Activated CD4-positive, alpha-beta T cell treated with anti-CD3 and anti-CD28 coated beads, Interleukin-2, Interleukin-4, amounts not matched to agents 100 ng/mL and 50 ng/mL, durations not matched to agents 16 hours and 8 hours (primary cell): ENCODE data around the gene BEAN1.

ENCODE experiments used
- DNase-seq: peaks from one replicate; pipeline ENCODE4 v3.0.0-alpha.2; 2020; ENCODE audit warnings: low spot score

BEAN1 gene

DNA sequence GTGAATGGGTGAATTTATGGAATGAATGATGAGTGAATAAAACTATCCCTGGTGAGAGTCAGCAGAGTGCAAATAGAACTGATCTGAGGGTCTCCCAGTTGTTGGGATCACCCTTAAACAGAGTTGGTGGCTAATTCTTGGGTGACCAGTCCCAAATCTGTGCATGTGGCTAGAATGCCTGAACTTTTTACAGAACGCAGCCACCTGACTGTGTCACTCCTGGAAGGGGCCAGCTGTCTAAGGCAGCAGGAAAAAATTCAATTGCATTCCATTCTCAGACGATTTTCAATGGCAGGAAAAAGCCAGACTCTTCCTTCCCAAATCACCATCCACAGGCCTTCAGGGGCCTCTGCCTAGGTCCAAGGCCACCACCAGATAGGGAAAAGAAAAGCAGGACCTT is 43.5 kb downstream of the BEAN1 start:
- DNase-seq, result no peak

DNA sequence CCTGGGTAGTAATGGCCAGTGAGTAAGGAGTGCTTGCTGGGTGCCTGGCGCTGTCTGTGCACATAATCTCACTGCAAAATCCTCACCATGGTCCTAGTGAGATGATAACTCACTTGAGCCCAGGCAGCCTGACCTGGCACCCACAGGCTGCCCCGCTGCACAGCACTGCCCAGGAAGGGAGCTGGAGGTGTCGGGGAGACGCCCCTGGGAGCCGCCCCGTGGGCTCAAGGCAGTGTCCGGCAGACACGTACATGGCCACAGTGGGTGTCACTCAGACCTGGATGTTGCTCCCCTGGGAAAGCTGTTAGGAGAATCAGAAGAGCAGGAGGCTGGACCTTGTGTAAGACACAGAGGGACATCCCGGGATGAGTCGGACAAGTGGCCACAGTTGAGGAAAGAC is 44.2 kb downstream of the BEAN1 start:
- DNase-seq, result no peak

DNA sequence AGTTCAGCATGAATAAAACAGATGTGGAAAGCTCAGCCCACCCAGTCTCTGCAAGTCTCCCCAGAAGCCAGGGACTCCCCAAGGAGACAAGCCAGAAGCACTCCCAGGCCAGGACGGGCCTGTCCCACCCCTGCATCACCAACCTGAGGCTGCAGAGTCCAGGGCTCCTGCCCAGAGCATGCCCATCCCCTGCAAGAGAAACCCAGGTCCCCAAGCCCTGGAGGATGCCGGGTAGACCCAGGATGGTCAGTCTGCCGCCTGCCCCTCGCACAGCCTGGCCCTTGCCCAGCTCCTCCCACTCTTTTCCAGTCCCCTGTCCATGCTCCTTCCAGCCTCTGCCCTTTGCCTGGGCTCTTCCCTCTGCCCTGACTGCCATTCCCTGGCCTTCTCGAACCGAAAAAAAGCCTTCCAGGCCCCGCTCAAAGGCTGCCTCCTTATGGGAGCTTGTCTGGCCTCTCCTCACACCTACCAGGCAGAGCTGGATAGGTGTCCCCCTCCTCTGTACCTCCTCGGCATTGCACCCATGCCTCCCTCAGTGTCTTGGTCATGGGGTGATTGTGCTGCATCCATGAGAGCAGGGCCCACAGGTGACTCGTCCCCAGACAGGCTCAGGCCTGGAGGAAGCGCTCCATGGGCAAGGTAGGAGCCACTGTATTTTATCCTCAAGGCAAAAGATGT is 44.8 kb downstream of the BEAN1 start:
- DNase-seq, result no peak

DNA sequence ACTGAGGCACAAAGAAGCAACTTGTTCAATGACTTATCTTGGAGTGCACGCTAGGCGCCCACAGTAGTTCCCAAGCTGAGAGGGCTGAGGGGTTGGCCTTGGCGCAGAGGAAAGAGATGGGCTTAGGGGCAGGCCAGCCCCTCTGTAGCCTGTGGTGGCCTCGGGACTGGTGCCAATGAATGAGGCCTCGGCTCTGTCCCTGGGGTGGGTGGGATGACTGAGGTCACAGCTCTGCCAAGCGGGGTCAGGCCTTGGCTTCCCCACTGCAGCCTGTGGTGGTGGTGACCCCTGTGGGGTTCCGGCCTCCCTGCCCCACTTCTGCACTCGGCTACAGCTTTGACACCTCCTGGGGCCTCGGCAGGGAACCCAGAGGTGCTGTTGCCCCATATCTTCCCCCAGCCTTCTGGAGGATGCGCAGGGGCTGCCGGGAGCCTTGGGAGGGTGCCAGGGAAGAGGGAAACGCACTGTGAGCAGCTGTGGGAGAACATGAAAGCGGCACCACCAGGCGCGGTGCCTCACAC is 46.0 kb downstream of the BEAN1 start:
- no peak for DNase-seq

DNA sequence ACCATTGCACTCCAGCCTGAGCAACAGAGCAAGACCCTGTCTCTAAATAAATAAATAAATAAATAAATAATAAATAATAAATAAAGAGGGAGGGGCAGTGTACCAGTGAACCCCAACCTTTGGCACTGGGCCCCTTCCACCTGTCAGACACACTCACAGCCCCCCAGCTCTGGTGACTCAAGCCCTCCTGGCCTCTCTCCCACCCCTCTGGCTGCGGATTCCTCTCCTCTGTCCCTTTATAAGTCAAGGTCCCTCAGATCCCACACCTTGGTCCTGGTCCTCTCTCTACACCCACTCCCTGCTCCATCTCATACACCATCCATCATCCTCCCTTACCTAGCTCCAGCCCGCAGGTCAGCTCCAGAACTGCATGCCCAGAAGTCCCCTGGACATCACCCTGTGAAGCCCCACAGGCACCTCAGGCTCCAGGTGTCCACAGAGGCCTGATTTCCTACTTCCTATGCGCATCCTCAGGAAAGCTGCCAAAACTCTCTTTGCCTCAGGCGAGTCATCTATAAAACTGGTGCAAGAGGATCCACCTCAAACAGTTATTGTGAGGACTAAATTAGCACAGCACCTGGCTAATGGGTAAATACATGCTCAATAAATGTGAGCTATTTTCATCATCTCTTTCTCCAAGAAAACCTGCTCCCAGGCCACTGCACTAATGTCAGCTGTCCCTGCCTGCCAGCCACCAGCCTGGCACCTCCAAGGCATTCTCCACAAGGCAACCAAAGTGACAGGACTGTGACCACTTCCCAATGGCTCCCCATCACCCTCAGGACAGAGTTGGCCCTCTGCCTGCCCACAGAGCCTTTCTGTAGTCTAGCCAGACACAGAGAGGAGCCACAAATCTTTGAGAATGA is 46.8 kb downstream of the BEAN1 start:
- DNase-seq, result no peak

DNA sequence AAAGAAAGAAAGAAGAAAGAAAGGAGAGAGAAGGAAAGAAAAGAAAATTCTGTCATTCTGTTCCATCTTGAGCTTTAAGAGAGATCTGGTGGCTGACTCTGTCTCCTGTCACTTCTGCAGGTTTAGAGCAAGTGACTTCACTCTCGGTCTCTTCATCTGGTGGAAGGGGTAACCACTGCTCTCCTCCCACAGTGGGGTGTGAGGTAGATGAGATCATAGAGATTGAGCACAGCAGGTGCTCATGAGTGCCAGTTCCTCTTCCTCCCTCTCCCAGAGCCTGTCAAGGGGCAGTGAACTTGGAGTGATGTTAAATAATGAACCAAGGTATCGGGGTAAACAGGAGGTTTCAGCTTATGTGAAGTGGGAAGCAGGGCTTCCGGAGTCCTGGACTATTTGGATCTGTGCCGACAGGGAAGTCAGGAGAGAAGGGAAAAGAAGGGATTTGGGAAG is 47.7 kb downstream of the BEAN1 start:
- peak; percentile 50 for DNase-seq

DNA sequence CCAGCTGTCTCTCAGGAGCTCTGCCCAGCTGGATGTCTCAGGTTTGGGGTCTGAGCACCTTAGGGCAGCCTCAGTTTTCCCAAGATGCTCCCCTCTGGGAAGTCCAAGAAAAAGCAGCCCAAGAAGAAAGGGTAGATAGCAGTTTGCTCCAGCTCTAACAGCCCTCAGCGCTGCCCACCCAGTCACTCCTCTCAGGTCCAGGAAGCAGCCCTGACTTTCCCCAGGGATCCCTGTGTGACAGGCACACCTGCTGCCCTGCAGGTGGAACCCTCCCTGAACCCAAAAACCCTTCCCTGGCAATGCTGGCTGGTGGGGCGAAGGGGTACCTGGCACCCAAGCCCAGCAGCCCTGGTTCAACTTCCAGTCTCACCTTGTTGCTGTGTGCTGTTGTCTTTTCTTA is 48.1 kb downstream of the BEAN1 start:
- DNase-seq, result no peak

DNA sequence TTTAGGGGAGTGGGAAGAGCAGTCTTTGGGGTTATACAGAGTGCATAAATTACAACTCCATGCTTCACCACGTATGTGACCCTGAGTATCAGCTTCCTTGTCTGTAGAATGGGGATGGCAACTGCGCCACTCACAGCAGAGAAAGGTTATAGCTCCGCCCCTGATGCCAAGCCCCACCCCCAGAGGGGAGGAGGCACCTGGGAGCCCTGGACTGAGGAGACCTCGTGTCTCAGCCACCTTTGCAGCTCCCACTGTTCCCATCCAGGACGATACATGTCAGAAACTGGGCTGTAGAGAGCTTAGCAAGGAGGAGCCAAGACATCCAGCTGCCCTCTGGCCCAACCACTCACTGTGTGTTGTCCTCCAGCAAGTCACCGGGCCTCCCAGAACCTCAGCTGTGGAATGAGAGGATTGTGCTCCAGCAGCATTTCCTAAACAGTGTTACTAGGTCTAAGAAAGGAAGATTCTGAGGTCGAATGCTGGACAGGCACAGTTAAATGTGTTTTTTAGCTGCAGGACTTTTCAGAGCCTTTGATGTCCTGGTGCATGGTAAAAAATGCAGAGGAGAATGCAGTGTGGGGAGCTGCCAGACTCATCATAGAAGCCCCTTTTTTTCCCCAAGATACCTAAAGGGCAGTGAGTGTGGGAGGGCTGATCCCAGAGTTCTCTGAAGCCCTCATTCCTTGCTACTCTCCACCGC is 49.4 kb downstream of the BEAN1 start:
- peak; percentile 32 for DNase-seq

DNA sequence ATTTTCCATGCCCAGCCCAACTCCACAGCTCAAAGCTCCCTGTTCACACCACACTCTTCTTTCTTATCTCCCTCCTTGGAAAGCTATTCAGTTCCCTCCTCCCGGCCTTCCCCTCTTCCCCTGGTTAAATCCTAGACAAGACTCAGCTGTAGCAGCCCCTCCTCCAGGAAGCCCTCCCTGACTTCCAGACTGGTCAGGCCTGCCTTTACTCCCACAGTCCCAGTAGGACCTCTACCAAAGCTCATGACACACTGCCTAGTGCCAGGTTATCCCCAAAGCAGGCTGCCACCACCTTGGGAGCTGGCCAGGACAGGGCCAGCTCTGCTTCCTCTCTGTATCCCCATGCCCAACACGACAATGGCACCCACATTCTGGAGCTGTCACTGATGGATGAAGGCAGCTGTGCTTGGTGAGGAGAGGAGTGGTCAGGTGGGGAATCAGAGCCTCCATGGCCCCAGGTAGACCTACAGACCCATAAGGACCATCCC is 50.0 kb downstream of the BEAN1 start:
- DNase-seq, result no peak

DNA sequence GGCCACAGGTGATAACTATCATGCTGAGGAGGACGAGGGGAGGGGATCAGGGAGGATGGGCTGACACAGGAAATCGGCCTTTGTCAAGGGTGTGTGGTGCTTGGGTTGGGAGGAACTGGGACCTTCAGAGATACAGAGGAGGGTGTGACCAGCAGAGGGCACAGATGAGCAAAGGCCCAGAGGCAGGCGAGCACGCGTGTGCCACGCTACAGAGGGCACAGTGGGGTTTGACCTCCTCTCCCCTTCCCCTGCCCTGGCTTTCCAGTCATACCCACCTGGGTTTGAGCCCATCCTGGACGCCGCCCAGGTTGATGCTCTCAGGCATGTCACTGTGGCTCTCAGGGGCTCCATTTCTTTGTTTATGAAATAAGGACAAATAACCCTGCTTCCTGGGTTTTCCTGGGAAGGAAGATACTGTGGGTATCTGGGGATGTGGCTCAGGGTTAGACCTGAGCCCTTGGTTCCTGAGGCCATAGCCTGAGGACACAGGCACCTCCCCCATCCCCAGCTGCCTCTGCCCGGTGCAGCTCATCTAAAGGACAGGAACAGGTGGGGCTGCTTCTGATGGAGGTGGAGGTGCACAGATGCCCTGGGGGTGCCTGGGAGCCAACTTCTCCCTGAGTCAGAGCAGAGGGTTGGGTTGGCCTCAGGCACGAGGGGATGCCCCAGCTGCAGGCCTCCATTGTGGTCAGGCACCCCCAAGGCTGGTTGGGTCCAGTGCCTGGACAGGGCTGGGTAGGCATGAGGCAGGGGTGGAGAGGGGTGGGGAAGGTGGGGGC is 51.8 kb downstream of the BEAN1 start:
- DNase-seq, result peak; percentile 90

DNA sequence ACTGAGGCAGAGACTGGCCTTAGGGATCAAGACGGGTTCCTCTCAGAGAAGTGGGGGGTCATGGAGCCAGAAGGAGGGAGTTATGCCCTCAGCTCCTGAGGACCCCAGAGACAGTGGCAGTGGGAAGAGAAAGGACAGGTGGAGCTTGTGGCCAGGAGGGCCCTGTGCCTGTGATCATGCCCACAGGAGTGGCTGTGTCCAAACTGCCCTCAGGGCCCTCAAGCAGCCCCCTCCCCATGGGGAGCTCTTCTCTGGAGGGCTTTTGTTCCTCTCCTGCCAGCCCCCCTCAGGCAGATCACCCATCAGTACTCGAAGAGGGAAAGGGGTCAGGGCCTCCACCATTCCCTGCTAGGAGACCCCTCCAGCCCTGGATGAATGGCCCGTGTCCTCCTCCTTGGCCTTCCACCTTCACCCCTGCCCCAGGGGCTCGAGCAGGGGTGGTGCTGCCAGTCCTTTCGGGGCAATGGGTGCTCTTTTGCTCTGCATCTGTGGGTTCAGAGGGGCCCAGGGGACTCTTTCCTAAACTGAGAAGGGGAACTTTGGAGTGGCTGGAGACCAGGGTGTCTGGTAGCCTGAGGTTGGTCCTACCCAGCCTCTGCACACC is 52.7 kb downstream of the BEAN1 start:
- no peak for DNase-seq

DNA sequence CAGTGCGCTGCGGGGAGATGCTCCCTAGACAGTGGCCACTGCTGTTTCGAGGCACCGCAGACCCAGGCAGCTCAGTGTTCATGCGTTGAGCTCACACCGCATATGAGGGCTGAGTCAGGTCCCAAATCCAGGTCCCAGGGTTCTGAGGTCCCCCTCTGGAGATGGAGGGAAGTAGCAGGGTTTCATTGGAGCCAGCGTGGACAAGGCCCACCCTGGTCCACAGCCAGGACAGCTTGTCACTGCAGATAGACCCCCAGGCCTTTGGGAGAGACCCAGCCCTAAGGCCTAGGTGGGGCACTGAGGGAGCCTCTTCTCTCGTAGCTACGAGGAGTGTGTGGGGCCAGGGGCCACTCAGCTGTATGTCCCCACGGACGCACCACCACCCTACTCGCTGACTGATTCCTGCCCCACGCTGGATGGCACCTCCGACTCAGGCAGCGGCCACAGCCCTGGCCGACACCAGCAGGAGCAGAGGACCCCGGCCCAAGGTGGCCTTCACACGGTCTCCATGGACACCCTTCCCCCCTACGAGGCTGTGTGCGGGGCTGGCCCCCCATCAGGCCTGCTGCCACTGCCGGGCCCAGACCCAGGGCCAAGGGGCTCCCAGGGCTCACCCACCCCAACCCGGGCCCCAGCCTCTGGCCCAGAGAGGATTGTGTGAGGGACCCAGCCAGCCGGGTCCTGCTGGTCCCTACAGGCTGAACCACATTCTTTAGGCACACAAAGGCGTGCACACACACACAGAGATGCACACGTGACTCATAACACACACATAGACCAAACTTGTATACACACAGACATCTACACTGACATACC is 53.4 kb downstream of the BEAN1 start:
- DNase-seq, result no peak

DNA sequence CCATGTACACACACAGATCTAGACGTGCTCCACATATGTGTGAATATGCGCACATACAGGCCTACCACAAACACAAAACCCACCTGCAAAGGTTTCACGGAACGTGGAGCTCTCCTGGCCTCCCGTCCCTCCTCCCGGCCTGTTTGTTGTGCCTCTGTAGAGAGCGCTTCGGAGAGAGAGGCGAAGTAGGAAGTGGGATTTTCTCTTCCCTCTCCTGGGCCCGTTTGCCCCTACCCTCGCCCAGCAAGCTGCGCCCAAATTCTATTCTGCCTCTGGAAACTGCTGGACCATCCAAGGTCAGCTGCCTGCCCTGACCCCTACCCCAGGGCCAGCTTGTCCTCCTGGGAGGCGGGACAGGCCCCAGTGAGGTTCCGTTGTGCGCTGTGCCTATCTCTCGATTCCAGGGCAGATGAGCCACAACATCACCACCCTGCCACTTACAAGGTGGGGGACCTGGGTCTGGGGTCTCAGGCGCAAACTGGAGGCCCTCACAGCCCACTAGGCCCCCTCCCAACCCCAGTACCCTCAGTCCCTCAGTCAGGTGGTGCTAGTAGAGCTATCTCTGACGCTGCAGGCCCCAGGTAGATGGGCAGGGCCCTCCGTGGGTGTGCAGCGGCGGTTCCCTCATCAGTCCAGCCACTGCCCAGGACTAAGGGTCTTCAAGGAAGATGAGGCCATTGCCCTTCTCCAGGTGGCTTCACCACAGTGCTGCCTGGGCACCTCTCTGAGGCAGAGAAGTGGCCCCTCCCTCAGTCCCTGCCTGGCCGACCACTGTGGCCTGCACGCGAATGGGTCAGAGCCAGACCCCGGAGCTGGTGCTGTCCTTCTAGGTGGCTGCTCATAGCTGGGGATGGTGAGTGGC is 54.2 kb downstream of the BEAN1 start:
- DNase-seq, result no peak

DNA sequence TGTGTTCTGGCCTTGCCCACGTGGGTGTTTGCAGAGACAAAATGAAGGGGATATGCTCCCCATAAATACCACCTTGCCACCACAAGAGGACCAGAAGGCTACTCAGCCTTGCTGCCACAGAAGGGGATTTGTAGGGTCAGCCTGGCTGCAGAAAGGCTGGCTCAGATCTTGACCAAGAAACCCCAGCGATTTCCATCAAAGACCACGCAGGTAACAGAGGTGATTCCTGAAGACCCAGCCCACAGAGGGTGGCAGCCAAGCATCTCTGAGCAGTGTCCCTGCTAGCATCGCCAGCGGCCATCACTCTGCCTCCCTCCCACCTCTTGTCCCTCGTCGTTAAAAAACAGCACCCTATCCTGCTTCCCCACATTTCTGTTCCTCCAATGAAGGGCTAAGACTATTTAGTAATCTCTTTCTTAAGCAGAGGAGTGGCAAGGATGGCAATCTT is 54.9 kb downstream of the BEAN1 start:
- no peak for DNase-seq

DNA sequence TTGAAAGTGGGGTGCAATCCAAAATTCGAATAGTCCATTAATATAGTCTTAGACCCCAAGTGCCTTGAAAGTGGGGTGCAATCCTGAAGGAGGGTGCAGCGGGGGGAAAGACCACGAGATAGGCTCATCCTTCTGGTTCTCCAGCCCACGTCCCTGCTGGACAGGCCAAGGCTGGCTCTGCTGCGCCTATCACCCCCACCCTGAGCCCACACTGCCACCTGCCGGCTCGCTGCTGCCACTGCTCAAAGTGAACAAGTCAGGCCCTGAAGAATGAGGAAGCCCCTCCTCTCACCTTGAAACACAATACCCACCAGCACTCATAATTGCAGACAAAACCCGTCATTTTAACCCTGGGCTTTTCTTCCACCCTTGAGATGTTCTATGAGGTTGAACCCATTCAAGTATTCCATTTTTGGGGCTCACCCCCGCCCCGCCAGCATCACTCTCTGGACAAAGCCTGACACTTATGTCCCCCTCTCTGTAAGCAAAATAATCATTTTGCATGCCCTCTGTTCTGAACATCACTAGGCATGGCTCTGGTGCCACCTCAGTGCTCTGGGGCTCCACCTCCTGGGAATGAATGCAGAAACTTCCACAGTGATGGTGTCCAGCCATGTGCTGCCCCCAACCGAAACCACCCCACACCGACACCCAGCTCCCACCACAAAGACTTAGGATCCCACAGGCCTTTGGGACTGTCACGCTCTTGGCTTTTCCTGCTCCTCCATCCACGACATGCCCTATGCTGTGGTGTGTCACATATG is 56.8 kb downstream of the BEAN1 start:
- DNase-seq, result peak; percentile 84

DNA sequence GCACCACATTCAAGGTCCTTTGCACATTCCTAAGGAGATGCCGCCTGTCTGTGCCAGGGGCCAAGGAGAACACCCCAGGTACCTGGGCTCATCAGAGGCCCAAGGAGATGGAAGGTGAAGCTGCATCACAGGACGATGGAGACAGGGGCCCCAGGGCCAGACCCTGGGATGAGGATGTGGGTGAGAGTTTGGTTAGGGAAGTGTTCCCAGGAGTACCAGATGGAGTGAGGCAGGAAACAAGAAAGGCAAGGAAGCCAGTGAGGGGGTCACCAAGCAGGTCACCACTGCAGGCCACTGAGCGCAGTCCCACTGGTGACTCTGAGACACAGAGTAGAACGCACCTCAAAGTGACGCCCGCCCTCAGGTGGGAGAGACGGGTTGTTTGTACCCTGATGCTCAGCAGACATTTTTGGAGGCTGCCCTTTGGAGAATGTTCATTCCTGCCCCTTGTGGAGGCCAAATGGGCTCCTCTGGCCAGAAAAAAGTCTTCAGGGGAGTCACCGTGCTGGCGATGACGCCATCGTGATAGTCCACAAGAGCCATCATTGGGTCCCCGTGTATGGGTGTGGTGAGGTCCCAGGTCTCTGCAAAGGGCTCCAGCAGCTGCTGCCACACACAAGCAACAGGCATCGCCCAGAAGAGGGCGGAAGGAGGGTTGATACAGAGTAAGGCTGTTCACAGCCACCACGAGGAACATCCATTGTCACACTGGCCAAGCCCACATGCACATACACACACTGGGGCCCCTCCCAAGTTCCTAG is 57.5 kb downstream of the BEAN1 start:
- no peak for DNase-seq

DNA sequence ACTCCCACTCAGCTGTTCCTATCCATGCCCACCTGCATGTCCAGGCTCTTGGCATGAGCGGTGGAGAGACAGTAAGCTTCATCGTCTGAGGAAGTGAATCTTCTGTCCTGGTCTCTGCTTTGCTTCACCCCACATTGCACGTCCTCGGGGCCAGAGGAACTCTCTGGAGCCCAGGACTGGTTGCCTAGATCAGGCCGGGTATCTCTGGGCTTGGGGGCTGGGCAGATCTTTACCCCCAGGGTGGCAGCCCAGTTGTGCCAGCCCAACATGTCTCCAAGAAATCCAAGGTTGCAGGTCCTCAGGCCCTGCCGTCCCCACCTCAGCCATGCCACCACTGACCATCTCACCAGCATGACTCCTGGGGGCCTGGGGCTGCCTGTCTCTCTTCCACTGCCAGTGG is 58.3 kb downstream of the BEAN1 start:
- DNase-seq, result no peak
